NCI-H187 treated with DMSO at 0.1 percent for 48 hours (cell line): Measurements from ENCODE around the gene DBT.

Experiments
- DNase-seq: peaks from one replicate; lab custom pipeline; 2025; lab: John Stamatoyannopoulos, UW

DBT gene

DNA sequence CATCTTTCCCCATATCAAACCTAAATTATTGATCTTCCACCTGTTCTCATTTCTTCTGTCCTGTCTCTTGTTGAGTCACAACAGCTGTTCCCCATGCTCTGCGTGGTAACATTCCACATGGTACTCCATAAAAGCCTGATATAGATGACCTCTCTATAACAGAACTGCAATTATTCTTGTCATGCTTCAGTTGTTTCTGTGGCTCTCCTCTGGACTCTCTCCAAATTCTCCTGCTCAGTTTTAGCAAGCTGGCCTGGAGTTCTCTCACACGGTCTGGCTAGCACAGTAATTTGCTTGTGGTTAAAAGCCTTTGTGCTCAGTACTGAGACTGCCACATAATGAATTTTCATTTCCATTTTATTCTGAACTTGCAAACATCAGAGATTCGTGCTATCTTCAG lies 61.0 kb downstream of the DBT start:
- peak; percentile 57 for DNase-seq

GRCh38 chr1:100187912-100188311 lies 61.7 kb downstream of the DBT start:
- no peak for DNase-seq

GRCh38 chr1:100184536-100184935 lies 65.1 kb downstream of the DBT start:
- DNase-seq = no peak

- DNase-seq = no peak
These were observed 66.3 kb downstream of the DBT start for GRCh38 chr1:100183370-100183769.

DNA sequence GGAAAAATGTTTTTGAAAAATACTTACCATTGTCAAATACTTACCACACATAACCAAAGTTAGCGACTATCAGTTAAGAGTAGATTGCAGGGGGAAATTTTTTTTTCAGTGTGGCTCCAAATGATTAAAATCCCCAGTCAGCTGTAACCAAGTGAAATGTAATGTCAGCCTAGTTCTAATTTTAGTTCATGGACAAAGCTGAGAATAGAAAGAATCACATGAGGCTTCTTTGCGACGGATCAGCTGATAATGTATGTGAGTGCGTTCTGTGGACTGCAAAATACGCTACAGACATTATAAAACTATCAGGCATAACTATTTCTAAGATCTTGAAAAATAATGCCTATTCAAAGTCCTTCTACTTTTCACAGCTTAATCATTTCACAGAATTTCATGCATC lies 71.5 kb downstream of the DBT start, which contains the start of gene LRRC39:
LRRC39 (minus strand) TSS at position 166 of the 400 bp plus-strand sequence. CDS start 9,740 bp downstream, outside the sequence.
- DNase-seq = no peak

GRCh38 chr1:100177295-100178041 lies 72.2 kb downstream of the DBT start:
- no peak for DNase-seq

DNA sequence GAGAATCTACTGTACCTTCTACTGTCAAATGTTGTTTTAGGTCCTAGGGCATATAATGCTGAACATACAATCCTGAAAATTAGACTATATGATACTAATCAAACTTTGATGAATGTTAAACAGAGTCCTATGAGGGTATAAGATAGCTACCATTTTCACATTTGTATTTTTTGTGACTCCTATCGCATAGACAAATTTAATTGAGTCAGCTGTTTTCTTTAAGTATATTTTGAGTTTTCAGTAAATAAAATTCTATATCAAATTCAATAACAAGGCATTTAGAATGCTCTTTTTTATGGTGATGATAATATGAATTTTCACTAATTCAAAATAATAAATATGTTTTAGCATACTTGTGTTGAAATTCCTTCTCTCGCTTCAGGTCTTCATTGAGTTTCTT lies 81.6 kb downstream of the DBT start:
- DNase-seq = no peak

DNA sequence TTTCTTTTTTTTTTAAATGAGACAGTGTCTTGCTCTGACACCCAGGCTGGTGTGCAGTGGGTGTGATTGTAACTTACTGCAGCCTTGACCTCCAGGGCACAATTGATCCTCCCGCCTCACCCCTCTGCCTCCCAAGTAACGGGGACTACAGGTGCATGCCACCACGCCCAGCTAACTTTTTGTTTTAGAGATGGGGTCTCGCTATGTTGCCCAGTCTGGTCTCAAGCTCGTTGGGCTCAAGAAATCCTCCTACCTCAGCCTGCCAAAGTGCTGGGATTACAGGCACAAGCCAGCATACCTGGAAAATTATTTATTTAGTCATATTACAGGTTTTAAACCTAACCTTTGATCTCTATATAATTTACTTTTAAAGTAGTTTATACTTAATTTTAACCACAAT lies 84.9 kb downstream of the DBT start:
- no peak for DNase-seq

DNA sequence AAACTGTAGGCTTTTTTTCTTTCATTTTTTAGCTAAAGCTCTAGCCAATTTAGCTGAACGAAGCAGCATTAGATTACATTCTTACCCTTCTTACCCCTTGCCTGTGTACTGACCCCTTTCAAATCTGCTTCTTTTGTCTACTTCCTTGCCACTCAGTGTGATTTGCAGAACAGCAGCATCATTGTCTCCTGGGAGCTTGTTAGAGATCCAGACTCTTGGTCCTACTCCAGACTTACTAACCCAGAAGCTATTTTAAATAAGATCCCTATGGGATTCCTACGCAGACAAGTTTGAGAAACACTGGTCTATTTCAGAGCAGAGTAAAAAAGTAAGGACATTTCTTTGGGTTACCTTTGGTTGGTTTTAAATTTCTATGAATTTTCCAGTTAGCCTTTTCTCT lies 85.4 kb downstream of the DBT start:
- no peak for DNase-seq

DNA sequence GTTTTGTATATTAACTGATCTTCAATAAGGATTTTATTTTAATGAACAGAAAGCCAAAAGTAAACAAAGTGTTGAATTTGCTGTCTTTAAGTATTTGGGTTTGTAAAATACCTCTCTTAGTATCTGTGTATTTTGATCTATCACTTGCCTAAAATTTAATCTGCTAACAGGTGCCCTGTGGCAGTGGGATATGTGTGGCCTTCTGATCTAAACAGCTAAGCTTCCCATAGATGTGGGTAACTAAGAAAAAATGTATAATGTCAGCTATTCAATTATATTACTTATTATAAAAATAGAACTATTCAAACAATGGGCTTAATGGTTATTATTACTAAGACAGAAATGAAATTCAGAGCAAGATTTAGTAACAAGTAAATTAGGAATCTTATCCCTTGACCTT lies 86.8 kb downstream of the DBT start:
- DNase-seq = no peak

DNA sequence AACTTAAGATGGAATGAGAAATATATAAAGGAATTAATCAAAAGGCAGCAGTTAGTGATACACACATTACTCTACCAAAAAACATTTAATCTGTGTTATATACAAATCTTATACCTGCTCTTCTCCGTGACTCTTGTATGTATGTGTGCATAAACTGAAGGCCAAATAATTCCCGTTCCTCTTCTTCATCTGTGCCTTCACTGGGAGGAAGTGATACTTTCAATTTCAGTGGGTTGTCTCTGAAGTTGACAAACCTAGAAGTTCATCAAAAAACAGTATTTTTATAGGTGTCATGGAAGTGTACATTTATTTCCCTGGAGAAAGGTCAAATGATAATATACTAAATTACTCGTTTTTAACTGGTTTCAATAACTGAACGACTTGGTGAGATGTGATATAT lies 97.4 kb downstream of the DBT start:
- DNase-seq = no peak

DNA sequence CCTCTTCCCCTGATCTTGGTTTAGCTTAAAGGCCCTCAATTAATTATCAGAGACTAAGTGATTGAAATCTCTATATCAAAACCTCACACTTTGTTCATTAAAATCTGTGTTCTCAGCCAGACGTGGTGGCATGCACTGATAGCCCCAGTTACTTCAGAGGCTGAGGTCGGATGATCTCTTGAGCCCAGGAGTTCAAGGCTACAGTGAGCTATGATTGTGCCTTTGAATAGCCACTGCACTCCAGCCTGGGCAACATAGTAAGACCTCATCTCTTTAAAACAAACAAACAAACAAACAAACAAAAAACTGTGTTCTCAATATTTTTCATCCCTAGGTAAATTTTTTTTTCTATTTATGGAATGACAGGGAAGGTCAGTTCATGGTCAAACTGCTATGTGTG lies 98.0 kb downstream of the DBT start:
- no peak for DNase-seq

- DNase-seq = no peak
These were observed 101.8 kb downstream of the DBT start for GRCh38 chr1:100147875-100148274.

DNA sequence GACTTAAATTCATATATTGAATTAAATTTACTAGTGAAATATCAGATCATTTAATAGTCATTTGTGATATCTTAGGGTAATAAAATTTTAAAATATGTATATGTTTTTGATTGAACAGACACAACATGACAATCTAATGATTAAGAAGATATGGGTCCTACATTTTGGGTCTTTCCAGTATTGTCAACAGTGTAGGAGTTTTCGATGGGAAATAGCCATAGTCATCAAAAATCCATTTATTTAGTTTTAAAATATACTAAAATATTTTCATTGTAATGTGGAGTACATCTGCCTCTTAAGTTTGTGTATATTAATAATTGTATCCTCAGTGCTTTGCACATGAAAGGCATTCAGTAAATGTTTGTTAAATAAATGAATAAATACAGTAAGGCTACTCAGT lies 102.7 kb downstream of the DBT start:
- DNase-seq = no peak

GRCh38 chr1:100145116-100145515 lies 104.5 kb downstream of the DBT start:
- DNase-seq = no peak

- DNase-seq = no peak
These were observed 107.3 kb downstream of the DBT start for GRCh38 chr1:100142343-100142742.

GRCh38 chr1:100141192-100141591 lies 108.4 kb downstream of the DBT start:
- DNase-seq = no peak

DNA sequence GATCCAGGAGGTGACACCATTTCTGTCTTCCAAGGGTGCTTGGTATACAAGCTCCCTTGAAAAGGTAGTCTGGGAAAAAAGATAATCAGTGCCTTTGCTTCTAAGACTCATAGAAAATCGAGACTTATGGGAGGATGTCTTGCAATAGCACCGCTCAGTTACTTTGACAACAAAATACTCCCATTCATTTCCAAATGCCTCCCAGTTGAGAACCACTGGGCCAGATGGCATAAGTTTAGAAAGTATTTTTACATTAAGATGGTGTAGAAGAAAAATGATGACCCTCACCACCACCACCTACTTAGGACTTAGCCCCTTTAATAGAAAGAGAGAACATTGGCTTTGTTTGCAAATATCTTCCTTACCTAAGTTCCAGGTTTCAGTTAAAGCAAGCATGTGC lies 112.0 kb downstream of the DBT start:
- no peak for DNase-seq
